ENCODE results near the gene CSRNP3.

DNA sequence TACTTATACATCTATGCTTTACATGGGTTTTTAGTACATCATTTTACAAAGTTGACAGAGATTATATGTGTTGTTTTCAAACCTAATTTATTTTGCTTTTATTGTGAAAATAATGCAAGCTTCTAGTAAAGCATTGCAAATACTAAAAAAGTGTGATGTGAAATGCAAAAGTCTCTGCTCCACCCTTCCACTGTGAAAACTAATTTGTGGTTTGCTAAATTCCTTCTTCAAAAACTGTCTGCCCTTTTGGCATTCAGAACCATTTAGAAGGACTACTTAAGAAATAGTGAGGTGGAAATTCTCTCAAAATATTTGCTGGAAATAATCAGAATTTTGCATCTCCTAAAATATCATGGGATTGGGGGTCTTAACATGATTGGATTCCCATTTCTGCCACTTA lies 78.4 kb downstream of the CSRNP3 start:
- TF ChIP-seq ZNF687 (IDR thresholded peaks at IDR 0.05) (no peak), USF1 (IDR thresholded peaks at IDR 0.05; ENCODE audit: borderline replicate concordance, extremely low read length, insufficient read depth, low read depth, low read length) (no peak), ZBTB4 (CRISPR knock-in tag; IDR thresholded peaks at IDR 0.05) (no peak), MTA2 (IDR thresholded peaks at IDR 0.05; ENCODE audit: low read depth) (no peak), NFXL1 (IDR thresholded peaks at IDR 0.05; ENCODE audit: borderline replicate concordance) (no peak), RFX5 (IDR thresholded peaks at IDR 0.05; ENCODE audit: low read depth, low read length) (no peak), CBX3 (IDR thresholded peaks at IDR 0.05; ENCODE audit: borderline replicate concordance, low read depth) (no peak), POLR2A (IDR thresholded peaks at IDR 0.05; ENCODE audit: low read depth, low read length) (no peak), YY1 (IDR thresholded peaks at IDR 0.05; ENCODE audit: low read depth, low read length) (no peak), KLF5 (IDR thresholded peaks at IDR 0.05; ENCODE audit: partially characterized antibody) (no peak), ZBTB33 (IDR thresholded peaks at IDR 0.05) (no peak)
- TF ChIP-seq, protein P1, sequence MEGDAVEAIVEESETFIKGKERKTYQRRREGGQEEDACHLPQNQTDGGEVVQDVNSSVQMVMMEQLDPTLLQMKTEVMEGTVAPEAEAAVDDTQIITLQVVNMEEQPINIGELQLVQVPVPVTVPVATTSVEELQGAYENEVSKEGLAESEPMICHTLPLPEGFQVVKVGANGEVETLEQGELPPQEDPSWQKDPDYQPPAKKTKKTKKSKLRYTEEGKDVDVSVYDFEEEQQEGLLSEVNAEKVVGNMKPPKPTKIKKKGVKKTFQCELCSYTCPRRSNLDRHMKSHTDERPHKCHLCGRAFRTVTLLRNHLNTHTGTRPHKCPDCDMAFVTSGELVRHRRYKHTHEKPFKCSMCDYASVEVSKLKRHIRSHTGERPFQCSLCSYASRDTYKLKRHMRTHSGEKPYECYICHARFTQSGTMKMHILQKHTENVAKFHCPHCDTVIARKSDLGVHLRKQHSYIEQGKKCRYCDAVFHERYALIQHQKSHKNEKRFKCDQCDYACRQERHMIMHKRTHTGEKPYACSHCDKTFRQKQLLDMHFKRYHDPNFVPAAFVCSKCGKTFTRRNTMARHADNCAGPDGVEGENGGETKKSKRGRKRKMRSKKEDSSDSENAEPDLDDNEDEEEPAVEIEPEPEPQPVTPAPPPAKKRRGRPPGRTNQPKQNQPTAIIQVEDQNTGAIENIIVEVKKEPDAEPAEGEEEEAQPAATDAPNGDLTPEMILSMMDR (IDR thresholded peaks at IDR 0.05 in 2 of 3, conservative IDR thresholded peaks at IDR 0.05 in 1 of 3; ENCODE audit: control insufficient read depth in 2 of 3, extremely low read depth in 1 of 3, insufficient read depth in 1 of 3, low read depth in 3 of 3, low read length in 3 of 3) = no peak

All from GM12878 (cell line).